GM19328 (cell line): Measurements from ENCODE around the gene TNNC2.
A peak's percentile ranks its signal among the peaks of the same experiment; 100 is the strongest.
"Not testable (repeated sequence)": the region's sequence is repeated elsewhere in the genome, so short reads cannot be mapped to it uniquely, and the experiment has no call there.

Experiments used
- ATAC-seq: cut with Tn5 transposase; IDR thresholded peaks from one replicate; pipeline ENCODE4 v1.9.1; 2021; ENCODE audit warnings: mild to moderate bottlenecking, moderate library complexity; ENCODE audit not compliant: unreplicated experiment

Gene TNNC2

DNA sequence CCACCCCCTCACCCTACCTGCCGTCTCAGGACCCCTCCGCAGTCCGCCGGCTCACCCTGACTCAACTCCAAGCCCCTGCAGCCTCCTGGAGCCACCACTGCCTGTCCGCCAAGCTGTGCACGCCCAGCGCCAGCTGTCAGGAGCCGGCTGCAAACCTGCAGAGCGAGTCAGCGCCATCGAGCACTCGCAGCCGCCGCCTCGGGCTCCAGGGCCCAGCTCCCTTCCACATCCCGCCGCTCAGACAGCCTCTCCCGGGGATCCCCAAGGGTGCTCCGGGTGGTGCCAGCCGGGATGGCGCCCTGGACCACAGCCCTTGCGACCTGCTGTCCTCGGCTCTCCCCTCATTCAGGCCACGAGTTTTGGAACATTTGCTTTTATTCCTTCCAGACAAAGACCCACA lies 4.3 kb downstream of the TNNC2 start:
- no peak for ATAC-seq

DNA sequence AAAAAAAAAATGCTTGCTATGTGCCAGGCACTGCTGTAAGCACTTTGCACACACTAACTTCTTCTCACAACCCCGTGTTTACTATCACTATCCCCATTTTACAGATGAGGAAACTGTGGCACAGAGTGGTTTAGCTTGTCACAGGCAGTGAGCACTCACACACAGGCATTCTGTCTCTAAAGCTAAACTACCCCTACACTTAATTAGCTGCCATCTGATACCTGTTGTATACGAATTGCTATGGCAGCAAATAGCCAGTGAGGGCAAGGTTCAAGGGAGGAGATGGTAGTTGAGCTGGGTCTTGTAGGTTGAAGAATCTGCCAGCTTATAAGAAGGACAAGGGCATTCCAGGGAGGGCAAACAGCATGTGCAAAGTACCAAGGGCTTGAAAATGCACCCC lies 5.2 kb downstream of the TNNC2 start:
- no peak for ATAC-seq

DNA sequence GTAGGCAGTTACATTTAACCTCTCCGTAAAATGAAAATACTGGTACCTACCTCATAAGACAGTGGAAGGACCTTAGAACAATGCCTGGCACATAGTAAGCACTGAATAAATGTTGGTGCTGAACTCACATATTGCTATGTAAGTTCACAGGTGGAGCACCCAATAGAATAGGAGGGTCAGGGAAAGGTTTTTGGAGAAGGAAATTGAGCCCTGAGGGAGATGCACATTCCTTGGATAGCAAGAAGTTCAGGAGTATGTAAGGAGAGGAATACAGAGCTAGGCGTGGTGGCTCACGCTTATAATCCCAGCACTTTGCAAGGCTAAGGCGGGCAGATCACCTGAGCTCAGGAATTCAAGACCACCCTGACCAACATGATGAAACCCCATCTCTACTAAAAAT lies 7.6 kb downstream of the TNNC2 start:
- ATAC-seq: no peak

DNA sequence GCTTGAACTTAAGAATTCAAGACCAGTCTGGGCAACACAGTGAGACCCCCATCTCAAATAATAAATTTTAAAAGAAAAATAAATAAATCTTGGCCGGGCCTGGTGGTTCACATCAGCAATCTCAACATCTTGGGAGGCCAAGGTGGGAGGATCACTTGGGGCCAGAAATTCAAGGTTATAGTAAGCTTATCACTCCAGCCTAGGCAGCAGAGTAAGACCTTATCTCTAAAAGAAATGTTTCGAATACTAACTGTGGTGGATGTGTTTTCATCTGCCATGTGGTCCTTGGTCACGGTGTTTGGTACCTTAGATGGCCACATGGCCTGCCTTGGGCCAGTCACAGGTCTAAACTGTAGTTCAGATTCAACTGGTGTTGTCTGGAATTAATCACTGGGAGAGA lies 8.9 kb downstream of the TNNC2 start:
- ATAC-seq: no peak

- no peak for ATAC-seq
Observed at GRCh38 chr20:45817376-45818194, 9.5 kb downstream of the TNNC2 start.

GRCh38 chr20:45816951-45817350 lies 10.2 kb downstream of the TNNC2 start:
- ATAC-seq: no peak

DNA sequence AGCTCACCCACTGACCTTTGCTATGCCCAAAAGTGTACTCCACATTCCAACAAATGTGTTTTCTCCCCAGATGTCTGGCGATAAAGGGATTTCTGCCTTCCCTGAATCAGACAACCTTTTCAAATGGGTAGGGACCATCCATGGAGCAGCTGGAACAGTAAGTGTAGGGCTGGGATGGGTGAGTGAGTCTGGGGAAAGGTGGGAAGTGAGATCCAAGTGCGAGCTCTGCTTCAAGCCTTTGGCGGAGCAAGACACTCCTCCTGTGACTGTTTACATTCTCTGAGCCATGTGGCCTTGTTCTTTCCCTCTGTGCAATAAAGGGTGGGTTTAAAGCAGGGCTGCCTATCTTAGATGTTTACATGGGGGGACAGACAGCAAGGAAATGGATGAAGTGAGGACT lies 12.8 kb downstream of the TNNC2 start:
- no peak for ATAC-seq

DNA sequence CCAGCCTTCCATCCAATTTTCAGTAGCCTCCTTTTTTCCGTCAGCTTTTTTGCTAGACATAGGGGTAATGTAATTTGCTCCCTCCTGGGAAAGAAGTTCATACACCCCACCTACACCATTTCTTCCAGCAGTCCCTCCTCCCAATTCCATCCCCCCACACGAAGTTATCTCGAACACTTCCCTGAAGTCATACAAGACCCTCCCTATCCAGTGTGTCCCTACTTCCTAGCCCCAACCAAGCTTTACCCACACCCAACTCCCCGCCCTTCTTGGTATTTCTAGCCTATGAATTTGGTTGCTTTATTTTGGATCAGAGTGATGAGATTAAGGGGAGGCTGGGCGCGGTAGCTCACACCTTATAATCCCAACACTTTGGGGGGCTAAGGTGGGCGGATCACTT lies 13.6 kb downstream of the TNNC2 start:
- no peak for ATAC-seq

GRCh38 chr20:45813006-45813340 lies 14.1 kb downstream of the TNNC2 start:
- ATAC-seq: no peak

- peak; percentile 99 for ATAC-seq
Observed at GRCh38 chr20:45812157-45813005, 14.7 kb downstream of the TNNC2 start, which contains the start of gene UBE2C. UBE2C (plus strand) TSS chr20:45812644; CDS start chr20:45812696, 52 bp downstream.

DNA sequence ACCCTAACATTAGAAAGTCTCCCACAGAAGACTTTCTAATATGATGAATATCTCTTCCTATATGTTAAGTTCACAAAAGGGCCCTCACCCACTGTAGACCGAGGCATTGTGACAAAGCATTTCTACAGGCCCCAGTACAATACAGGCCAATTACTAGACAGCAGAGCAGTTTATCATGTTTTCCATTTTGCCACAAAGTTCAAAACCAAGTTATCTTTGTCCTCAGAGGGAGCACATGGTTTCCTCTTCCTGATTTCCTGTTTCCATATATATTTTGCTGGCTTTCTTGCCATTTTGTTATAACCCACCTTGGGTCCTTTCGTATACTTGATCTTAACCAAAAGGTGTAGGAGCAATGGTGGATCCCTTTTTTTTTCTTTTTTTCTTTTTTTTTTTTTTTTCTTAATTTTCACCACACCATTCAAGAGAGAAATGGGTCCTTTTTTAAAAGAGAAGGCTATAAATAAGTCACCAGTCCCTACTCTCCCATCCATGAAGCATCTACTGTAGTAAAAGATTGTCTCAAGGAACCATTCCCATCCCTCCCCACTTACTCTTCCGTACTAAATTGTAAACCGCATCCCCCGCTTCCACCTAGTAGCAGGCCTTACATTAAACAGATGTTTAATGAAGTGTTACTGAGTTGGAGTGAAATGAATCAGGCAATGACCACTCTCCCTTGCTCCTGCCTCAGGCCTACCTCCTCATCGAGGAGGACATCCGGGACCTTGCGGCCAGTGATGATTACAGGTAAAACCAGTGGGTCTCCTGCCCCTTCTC lies 16.7 kb downstream of the TNNC2 start:
- ATAC-seq: no peak

DNA sequence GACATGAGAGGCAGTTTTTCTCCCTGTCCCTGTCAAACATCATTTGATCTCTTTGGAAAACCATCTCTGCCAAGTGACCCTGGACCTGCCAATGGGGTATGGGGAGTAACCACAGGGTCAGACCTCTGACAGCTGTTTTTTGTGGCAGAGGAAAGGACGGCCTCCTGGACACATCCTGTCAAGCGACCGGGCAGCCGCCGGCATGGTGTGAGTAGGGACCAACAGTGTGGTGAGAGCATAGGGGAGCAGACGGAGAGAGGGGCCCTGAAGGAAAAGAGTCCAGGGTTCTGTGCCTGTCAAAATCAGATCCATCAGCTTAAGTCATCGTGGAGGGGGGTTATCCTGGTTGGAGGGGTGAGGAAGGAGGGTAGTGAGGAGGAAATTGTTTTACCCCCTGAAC lies 25.3 kb downstream of the TNNC2 start:
- no peak for ATAC-seq

GRCh38 chr20:45798935-45799642 lies 28.0 kb downstream of the TNNC2 start:
- no peak for ATAC-seq

GRCh38 chr20:45797955-45798354 lies 29.2 kb downstream of the TNNC2 start:
- not testable (repeated sequence) for ATAC-seq

DNA sequence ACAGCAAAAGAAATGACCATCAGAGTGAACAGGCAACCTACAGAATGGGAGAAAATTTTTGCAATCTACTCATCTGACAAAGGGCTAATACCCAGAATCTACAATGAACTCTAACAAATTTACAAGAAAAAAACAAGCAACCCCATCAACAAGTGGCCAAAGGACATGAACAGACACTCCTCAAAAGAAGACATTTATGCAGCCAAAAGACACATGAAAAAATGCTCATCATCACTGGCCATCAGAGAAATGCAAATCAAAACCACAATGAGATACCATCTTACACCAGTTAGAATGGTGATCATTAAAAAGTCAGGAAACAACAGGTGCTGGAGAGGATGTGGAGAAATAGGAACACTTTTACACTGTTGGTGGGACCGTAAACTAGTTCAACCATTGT lies 29.6 kb downstream of the TNNC2 start:
- ATAC-seq: not testable (repeated sequence)

DNA sequence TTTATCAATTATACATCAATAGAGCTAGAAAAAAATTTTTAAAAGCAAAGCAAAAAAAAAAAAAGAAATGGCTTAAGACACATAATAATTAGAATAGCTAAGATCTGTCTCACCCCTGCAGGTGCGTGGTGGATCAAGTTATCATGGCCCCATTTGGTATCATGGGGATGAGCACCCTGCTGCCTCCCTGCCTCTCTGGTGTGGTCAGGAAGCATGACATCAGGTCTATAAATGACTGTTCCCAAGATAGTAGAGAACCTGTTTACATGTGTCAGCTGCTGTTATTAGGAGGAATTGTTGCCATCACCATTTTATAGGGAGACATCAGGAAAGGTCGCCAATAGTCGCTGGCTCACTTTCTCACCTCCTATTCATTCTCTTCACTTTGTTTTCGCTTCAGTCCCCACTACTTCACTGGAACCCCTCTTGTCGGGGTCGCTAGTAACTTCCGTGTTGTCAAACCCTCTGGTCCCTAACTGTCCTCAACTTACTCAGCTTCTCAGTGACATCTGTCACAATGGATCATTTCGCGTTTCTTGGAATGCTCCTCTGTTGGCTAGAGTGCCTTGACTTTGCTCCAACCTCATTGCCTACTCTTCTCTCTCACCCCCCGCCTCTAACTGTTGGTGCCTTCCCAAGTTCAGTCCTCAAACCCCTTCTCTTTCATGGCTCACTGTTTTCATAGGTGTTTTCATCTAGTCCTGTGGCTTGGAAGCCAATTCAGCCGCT lies 30.6 kb downstream of the TNNC2 start:
- ATAC-seq: no peak

GRCh38 chr20:45792317-45793118 lies 34.6 kb downstream of the TNNC2 start:
- no peak for ATAC-seq

- ATAC-seq: no peak
Observed at GRCh38 chr20:45788351-45788750, 38.8 kb downstream of the TNNC2 start.

DNA sequence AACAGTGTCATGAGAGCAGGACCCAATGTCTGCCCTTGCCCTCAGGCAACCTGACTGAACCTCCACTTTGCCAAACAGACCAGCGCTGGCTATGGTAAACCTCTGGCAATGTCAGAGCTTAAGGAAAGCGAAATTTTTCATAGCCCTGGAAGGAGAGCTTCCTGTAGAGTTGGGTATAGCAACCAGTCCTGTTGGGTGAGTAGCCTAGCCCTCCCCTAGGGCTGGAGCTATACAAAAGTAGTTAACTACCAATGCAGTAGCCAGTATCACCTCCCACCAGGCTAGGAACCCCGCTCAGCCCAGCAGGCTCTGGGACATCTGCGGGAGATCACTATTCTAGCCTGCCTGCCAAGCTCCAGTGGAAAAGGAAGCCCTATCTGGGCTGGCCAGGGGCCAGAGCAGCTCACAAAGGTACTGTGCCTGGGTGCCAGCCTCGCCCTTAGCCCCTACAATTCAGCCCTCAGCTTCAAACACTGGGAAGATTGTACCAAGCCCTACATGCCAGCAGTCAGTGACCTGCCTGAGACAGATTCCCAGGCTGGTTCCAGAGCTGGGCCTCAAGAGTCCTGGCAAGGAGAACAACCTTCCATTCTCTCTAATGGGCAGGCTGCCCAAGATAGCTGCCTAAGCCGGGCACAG lies 43.3 kb downstream of the TNNC2 start:
- ATAC-seq: no peak
